HCT116 (cell line): ENCODE data around the gene LSAMP. TPM values are rescaled to one million over a fixed set of nuclear protein-coding genes. Genes with fewer than 3 reads are reported as not detected.

Experiments
- ATAC-seq: fragments of 200-7000 bp; cut with Tn5 transposase; 2 replicates; pipeline ENCODE4 v1.9.1; 2020; ENCODE audit warnings: mild to moderate bottlenecking, moderate library complexity
- BruUV-seq: library from RNA; stranded (reverse); fragments of 400-500 nt; replicated peaks from 2 replicates; lab custom pipeline; 2021; lab: Mats Ljungman, UMichigan
- CTCF ChIA-PET: fragments of 300-600 bp; sonication (Branson Sonifier 250); formaldehyde crosslinking; loops from one replicate; lab custom pipeline; 2021; ENCODE audit warnings: antibody characterized with exemption; lab: Charles Lee
- POLR2A ChIA-PET: fragments of 300-600, 350-600 bp; sonication (Branson Sonifier 250); formaldehyde crosslinking; loops from one replicate; lab custom pipeline; 2021; ENCODE audit warnings: antibody characterized with exemption; lab: Charles Lee
- RAD21 ChIA-PET, 2 experiments: fragments of 300-600 bp; sonication (Branson Sonifier 250); formaldehyde crosslinking; loops; one replicate each; lab custom pipeline; 2023; ENCODE audit warnings: low total read pairs in 2 of 2; ENCODE audit not compliant: uncharacterized antibody in 2 of 2, unreplicated experiment in 2 of 2, low non-redundant PET in 1 of 2; lab: Charles Lee
- DNase-seq: peaks from one replicate; pipeline ENCODE4 v3.0.0-alpha.2; 2010; ENCODE audit warnings: low read depth, low spot score
- H2AFZ ChIP-seq: fragments of 200-600 bp; shearing (Covaris generic), sonication (generic); 2 replicates; pipeline ENCODE4 v1.6.1; 2017; ENCODE audit warnings: low read depth, mixed run types, mixed read lengths, antibody characterized with exemption, low read length; ENCODE audit not compliant: poor library complexity, severe bottlenecking
- H3K27ac ChIP-seq: 2 replicates; pipeline ENCODE4 v1.5.1; 2012; ENCODE audit warnings: low read depth, low read length
- H3K27me3 ChIP-seq: fragments of 200-600 bp; sonication (generic); 2 replicates; pipeline ENCODE4 v1.6.1; 2016; ENCODE audit warnings: mixed run types, low read length, mixed read lengths; ENCODE audit not compliant: insufficient read depth
- H3K36me3 ChIP-seq, 2 experiments: fragments of 200-500 bp in 1 of 2; fragments of 200-600 bp in 1 of 2; sonication (Bioruptor generic) in 1 of 2; sonication (generic) in 1 of 2; 2 replicates each; pipeline versions ENCODE4 v1.5.1 to v1.6.1; 2014 to 2016; ENCODE audit warnings: low read length in 2 of 2, inconsistent platforms in 1 of 2, mixed read lengths in 1 of 2, mixed run types in 1 of 2; ENCODE audit not compliant: insufficient read depth in 2 of 2, control insufficient read depth in 1 of 2
- H3K4me1 ChIP-seq, 2 experiments: fragments of 200-600 bp in 1 of 2; sonication (generic) in 1 of 2; 2 replicates each; pipeline versions ENCODE4 v1.5.1 to v1.6.1; 2012 to 2017; ENCODE audit warnings: low read length in 2 of 2, inconsistent platforms in 1 of 2, mild to moderate bottlenecking in 1 of 2, mixed read lengths in 1 of 2, mixed run types in 1 of 2, moderate library complexity in 1 of 2; ENCODE audit not compliant: insufficient read depth in 2 of 2, control insufficient read depth in 1 of 2
- H3K4me2 ChIP-seq: fragments of 200-600 bp; sonication (generic); 2 replicates; pipeline ENCODE4 v1.6.1; 2017; ENCODE audit warnings: mixed run types, low read length, mixed read lengths
- H3K4me3 ChIP-seq, 2 experiments: fragments of 200-600 bp in 1 of 2; sonication (generic) in 1 of 2; replicated peaks in 1 of 2; 2 replicates each; pipeline ENCODE4 v1.5.1; 2011 to 2016; ENCODE audit warnings: low read length in 2 of 2, control low read depth in 1 of 2, low read depth in 1 of 2, mild to moderate bottlenecking in 1 of 2, mixed read lengths in 1 of 2, mixed run types in 1 of 2
- H3K79me2 ChIP-seq: fragments of 200-600 bp; sonication (generic); 2 replicates; pipeline ENCODE4 v1.6.1; 2017; ENCODE audit warnings: mild to moderate bottlenecking, mixed run types, low read length, moderate library complexity, mixed read lengths; ENCODE audit not compliant: insufficient read depth
- H3K9ac ChIP-seq: fragments of 200-600 bp; sonication (generic); 2 replicates; pipeline ENCODE4 v1.6.1; 2016; ENCODE audit warnings: low read length, mixed read lengths
- H3K9me2 ChIP-seq: fragments of 200-600 bp; sonication (generic), shearing (Covaris generic); 2 replicates; pipeline ENCODE4 v1.6.1; 2017; ENCODE audit warnings: mixed run types, mild to moderate bottlenecking, moderate library complexity; ENCODE audit not compliant: insufficient read depth
- H3K9me3 ChIP-seq, 2 experiments: fragments of 200-500 bp in 1 of 2; fragments of 200-600 bp in 1 of 2; sonication (Bioruptor generic) in 1 of 2; sonication (generic) in 1 of 2; 2 replicates each; pipeline ENCODE4 v1.6.1; 2014 to 2017; ENCODE audit warnings: low read length in 2 of 2, mixed read lengths in 2 of 2, inconsistent platforms in 1 of 2, low read depth in 1 of 2, mild to moderate bottlenecking in 1 of 2, mixed run types in 1 of 2, moderate library complexity in 1 of 2; ENCODE audit not compliant: control insufficient read depth in 1 of 2, insufficient read depth in 1 of 2
- H4K20me1 ChIP-seq: fragments of 200-600 bp; sonication (generic), shearing (Covaris generic); 2 replicates; pipeline ENCODE4 v1.6.1; 2017; ENCODE audit warnings: mixed run types, mild to moderate bottlenecking, moderate library complexity; ENCODE audit not compliant: insufficient read depth
- ATF3 ChIP-seq: IDR thresholded peaks from 2 replicates; pipeline ENCODE4 v1.6.1; 2012
- CBX3 ChIP-seq: IDR thresholded peaks from 2 replicates; pipeline ENCODE4 v1.6.1; 2012; ENCODE audit warnings: low read depth
- CEBPB ChIP-seq: IDR thresholded peaks from 2 replicates; pipeline ENCODE4 v1.6.1; 2012; ENCODE audit warnings: low read depth
- EGR1 ChIP-seq: IDR thresholded peaks from 2 replicates; pipeline ENCODE4 v1.6.1; 2012; ENCODE audit warnings: low read depth
- EZH2phosphoT487 ChIP-seq: fragments of 200-600 bp; IDR thresholded peaks from 2 replicates; pipeline ENCODE4 v1.6.1; 2018; ENCODE audit warnings: antibody characterized with exemption, borderline replicate concordance
- FOSL1 ChIP-seq: IDR thresholded peaks from 2 replicates; pipeline ENCODE4 v1.6.1; 2012; ENCODE audit warnings: low read depth
- JUND ChIP-seq: IDR thresholded peaks from 2 replicates; pipeline ENCODE4 v1.6.1; 2012
- MAX ChIP-seq: IDR thresholded peaks from 2 replicates; pipeline ENCODE4 v1.6.1; 2012
- POLR2A ChIP-seq: IDR thresholded peaks from 2 replicates; pipeline ENCODE4 v1.7.0; 2011; ENCODE audit warnings: borderline replicate concordance; ENCODE audit not compliant: insufficient read depth, insufficient read length; ENCODE audit errors: extremely low read depth
- POLR2AphosphoS5 ChIP-seq: IDR thresholded peaks from 2 replicates; pipeline ENCODE4 v1.6.1; 2011; ENCODE audit warnings: mild to moderate bottlenecking, low read depth, low read length, moderate library complexity
- RAD21 ChIP-seq: IDR thresholded peaks from 2 replicates; pipeline ENCODE4 v1.6.1; 2012; ENCODE audit warnings: low read depth, mild to moderate bottlenecking
- REST ChIP-seq: IDR thresholded peaks from 2 replicates; pipeline ENCODE4 v1.6.1; 2012; ENCODE audit warnings: low read depth
- SIN3A ChIP-seq: IDR thresholded peaks from 2 replicates; pipeline ENCODE4 v1.6.1; 2012; ENCODE audit warnings: low read depth
- SRF ChIP-seq: IDR thresholded peaks from 2 replicates; pipeline ENCODE4 v1.6.1; 2012; ENCODE audit warnings: low read depth
- YY1 ChIP-seq: IDR thresholded peaks from 2 replicates; pipeline ENCODE4 v1.6.1; 2011; ENCODE audit warnings: low read length, low read depth, moderate library complexity, mild to moderate bottlenecking; ENCODE audit not compliant: insufficient replicate concordance; ENCODE audit errors: extremely low read depth
- ZBTB33 ChIP-seq: IDR thresholded peaks from 2 replicates; pipeline ENCODE4 v1.6.1; 2011; ENCODE audit warnings: mild to moderate bottlenecking, low read length, moderate library complexity; ENCODE audit not compliant: insufficient replicate concordance; ENCODE audit errors: extremely low read depth
- ZNF274 ChIP-seq: fragments of 200-500 bp; sonication (Bioruptor generic); IDR thresholded peaks from 2 replicates; pipeline ENCODE4 v1.6.1; 2014; ENCODE audit warnings: mild to moderate bottlenecking, low read depth, low read length, inconsistent platforms
- intact Hi-C: fragments of 100-400 bp; cut with micrococcal nuclease; formaldehyde crosslinking; loops from 2 replicates; pipeline ENCODE4 v1.10.0; 2022
- total RNA-seq: library from RNA; stranded (reverse); gene quantifications from one replicate; pipeline ENCODE4 v1.2.1, GENCODE V29; 2021; ENCODE audit not compliant: unreplicated experiment

LSAMP gene
- total RNA-seq, 1 experiment from 2014 or later = 0.25 TPM

- no peak for TF ChIP-seq REST
- no peak for TF ChIP-seq CEBPB
- no peak for TF ChIP-seq POLR2AphosphoS5
- no peak for TF ChIP-seq SIN3A
- TF ChIP-seq RAD21 = no peak
- TF ChIP-seq FOSL1 = no peak
- TF ChIP-seq SRF = no peak
- no peak for TF ChIP-seq POLR2A
- no peak for TF ChIP-seq MAX
- TF ChIP-seq, all 23 proteins: peak for 0
Measured at GRCh38 chr3:116306149-116306548, 139.1 kb downstream of the LSAMP start (continued).

GRCh38 chr3:116302087-116302747 lies 143.1 kb downstream of the LSAMP start:
- no TSS peak for BruUV-seq
- no peak overlapping the region for H2AFZ ChIP-seq
- RAD21 ChIA-PET = no interaction called here

More at GRCh38 chr3:116302087-116302747, 143.1 kb downstream of the LSAMP start:
- no peaks in the 10 kb centered on the region for H3K9me3 ChIP-seq
- H3K36me3 ChIP-seq = no peaks in the 10 kb centered on the region
- DNase-seq = no peak
- no peak overlapping the region for H3K27ac ChIP-seq
- POLR2A ChIA-PET = no interaction called here
- H3K9me2 ChIP-seq = no peaks in the 10 kb centered on the region
- H3K4me2 ChIP-seq = no peak overlapping the region
- H4K20me1 ChIP-seq = no peaks in the 10 kb centered on the region
- H3K4me1 ChIP-seq = no peaks in the 10 kb centered on the region
- no peak overlapping the region for H3K9ac ChIP-seq
- H3K27me3 ChIP-seq = peaks cover 17% of the 10 kb centered on the region; the same call in 1 of the 2 replicates
- H3K79me2 ChIP-seq = no peaks in the 10 kb centered on the region
- intact Hi-C loops = no loop called here
- CTCF ChIA-PET = no interaction called here
- ATAC-seq = no peak
- no peak overlapping the region for H3K4me3 ChIP-seq
- TF ChIP-seq JUND (no peak), ATF3 (no peak), ZNF274 (no peak), CBX3 (no peak), SIN3A (no peak), EGR1 (no peak), YY1 (no peak), CEBPB (no peak), POLR2AphosphoS5 (no peak), EZH2phosphoT487 (no peak), ZBTB33 (no peak)
